ENCODE data around the gene CAMK2A.

Gene CAMK2A

GRCh38 chr5:150278046-150278730, 11.4 kb downstream of the CAMK2A start:
- no peak for DNase-seq

- DNase-seq, result no peak
Measured at GRCh38 chr5:150277043-150277442, 12.5 kb downstream of the CAMK2A start.

- no peak for DNase-seq
Measured at GRCh38 chr5:150274811-150275210, 14.8 kb downstream of the CAMK2A start.

- no peak for DNase-seq
Measured at GRCh38 chr5:150272531-150272930, 17.0 kb downstream of the CAMK2A start.

GRCh38 chr5:150271923-150272322, 17.6 kb downstream of the CAMK2A start:
- no peak for DNase-seq

GRCh38 chr5:150271296-150271692, 18.3 kb downstream of the CAMK2A start:
- DNase-seq, result no peak

GRCh38 chr5:150270541-150271295, 18.9 kb downstream of the CAMK2A start:
- no peak for DNase-seq

GRCh38 chr5:150266871-150267291, 22.7 kb downstream of the CAMK2A start:
- DNase-seq, result no peak

- no peak for DNase-seq
Measured at GRCh38 chr5:150265870-150266383, 23.6 kb downstream of the CAMK2A start.

GRCh38 chr5:150264667-150265603, 24.6 kb downstream of the CAMK2A start:
- no peak for DNase-seq

GRCh38 chr5:150263801-150264621, 25.6 kb downstream of the CAMK2A start:
- no peak for DNase-seq

- no peak for DNase-seq
Measured at GRCh38 chr5:150263375-150263775, 26.2 kb downstream of the CAMK2A start.

- no peak for DNase-seq
Measured at GRCh38 chr5:150262502-150262901, 27.1 kb downstream of the CAMK2A start.

GRCh38 chr5:150261231-150261630, 28.3 kb downstream of the CAMK2A start:
- DNase-seq, result no peak

- no peak for DNase-seq
Measured at GRCh38 chr5:150258130-150258529, 31.4 kb downstream of the CAMK2A start.

GRCh38 chr5:150257424-150257823, 32.1 kb downstream of the CAMK2A start:
- no peak for DNase-seq

- DNase-seq, result no peak
Measured at GRCh38 chr5:150256410-150257064, 33.0 kb downstream of the CAMK2A start.

GRCh38 chr5:150255659-150256409, 33.7 kb downstream of the CAMK2A start:
- no peak for DNase-seq

- no peak for DNase-seq
Measured at GRCh38 chr5:150254774-150255173, 34.8 kb downstream of the CAMK2A start.

- no peak for DNase-seq
Measured at GRCh38 chr5:150254363-150254762, 35.2 kb downstream of the CAMK2A start.

All from stimulated activated naive CD4-positive, alpha-beta T cell treated with Interleukin-2 at 50 U/mL for 16 hours (primary cell).